Activated T-cell treated with anti-CD3 and anti-CD28 coated beads, Interleukin-2, amount 50 U/mL, for 1 hour (primary cell): Measurements from ENCODE around the gene SLC11A2.
"Not testable (repeated sequence)": the region's sequence is repeated elsewhere in the genome, so short reads cannot be mapped to it uniquely, and the experiment has no call there.

Experiments
- DNase-seq: peaks from one replicate; pipeline ENCODE4 v3.0.0-alpha.2; 2020

The SLC11A2 gene

DNA sequence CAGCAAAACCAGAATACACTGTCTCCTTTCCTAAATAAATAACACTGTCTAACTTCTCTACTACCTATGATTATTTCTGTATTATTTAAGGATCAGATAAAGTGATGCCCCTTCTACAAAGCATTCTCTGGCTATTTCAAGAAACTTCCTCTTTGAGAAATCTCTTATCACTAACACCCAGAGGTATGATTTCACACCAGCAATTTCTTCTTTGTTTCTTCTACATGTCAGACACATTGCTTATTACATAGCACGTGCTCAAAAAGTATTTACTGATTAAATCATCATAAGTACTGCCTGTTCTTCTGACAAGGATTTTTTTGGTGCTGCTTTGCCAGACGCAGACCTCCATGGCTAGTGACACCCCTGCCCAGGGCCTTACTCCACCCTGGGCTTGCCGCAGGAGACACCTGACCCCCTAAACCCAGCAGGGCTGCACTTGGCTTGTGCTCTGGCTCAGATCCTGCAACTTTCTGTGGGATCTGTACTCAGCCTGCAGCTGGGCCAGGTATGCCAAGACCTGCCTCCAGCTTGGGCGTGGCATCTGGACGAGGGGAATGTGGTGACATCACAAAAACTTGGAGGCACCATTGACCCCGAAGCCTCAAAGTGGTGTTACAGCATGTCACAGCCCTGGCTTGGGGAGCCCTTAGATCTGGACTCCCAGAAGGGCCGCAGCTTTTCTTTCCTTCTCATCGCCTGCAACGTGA is 89.2 kb downstream of the SLC11A2 start:
- no peak for DNase-seq

DNA sequence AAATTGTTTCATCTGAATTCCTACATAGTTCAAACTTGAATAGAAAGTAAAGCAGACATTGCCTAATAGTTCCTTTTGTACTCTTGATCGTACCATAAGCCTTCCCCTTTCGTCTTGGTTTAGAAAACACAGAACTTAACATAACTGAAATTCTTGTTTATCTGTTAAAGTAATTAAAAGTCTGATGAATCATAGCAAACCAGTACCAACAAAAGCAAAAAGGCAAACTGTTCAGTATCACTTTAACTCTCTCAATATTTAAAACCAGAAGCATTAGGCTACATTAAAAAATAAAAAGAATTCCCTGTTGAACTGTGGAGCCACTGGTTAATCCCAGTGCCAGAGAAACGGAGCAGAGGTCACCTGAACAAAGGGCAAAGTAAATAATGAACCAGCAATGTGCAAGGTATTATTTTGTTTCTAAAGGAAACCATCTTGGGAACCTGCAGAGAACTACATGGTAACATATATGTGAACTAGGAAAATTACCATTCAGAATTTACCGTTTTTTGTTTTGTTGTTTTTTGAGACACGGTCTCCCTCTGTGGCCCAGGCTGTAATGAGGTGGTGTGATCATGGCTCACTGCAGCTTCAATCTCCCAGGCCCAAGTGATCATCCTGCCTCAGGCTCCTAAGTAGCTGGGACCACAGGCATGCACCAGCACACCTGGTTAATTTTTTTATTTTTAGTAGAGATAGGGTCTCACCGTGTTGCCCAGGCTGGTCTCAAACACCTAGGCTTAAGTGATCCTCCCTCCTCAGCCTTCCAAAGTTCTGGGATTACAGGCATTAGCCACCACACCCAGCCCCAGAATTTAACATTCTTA is 91.0 kb downstream of the SLC11A2 start:
- DNase-seq: no peak

DNA sequence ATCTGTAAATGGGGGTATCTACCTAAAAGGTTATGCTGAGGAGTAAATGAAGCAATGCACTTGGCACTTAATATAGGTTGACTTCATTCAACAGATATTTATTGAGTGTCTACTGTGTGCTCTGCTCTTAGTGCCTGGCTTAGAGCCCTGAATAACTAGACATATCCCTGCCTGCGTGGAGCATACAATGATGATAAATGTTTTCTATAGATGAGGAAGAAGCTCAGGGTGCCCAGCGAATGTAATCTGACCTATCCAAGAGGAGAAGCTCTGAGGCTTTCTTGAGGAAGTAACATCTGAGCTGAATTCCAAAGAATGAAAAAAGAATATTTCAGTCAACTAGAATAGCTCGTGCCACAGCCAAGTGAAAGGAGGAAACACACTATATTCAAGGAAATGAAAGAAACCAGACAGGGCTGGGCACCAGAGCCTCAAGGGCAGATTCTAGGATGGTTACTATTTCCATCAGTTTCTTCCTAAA is 91.8 kb downstream of the SLC11A2 start:
- DNase-seq: no peak

DNA sequence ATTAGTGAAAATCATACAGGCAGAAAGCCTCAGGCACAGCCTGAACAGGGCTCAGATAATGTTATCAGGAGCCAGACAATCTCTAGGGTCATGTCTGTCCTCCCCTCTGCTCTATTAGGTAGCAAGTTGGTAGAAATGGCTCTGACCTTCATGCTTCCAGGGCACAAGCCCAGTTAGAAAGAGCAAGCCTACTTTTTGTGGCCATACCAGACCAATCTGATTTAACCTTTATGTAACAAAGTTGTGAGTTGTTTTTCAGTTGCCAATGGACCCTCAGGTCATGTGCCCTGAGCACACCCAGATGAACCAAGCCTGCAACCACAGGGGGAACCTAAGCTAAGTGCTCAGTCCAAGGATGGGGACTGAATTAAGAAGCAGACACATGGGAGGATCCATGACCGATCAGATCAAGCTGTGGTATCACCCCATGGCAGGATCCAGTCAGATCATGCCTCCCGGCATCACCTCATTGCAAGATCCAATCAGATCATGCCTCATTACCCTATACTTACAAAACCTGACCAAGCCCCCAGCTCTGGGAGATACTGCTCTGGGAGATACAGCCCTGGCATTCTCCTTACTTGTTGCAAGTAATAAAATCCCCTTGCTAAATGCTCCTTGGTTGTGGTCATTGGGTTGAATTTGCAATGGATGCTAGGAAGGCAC is 92.6 kb downstream of the SLC11A2 start:
- DNase-seq: no peak

DNA sequence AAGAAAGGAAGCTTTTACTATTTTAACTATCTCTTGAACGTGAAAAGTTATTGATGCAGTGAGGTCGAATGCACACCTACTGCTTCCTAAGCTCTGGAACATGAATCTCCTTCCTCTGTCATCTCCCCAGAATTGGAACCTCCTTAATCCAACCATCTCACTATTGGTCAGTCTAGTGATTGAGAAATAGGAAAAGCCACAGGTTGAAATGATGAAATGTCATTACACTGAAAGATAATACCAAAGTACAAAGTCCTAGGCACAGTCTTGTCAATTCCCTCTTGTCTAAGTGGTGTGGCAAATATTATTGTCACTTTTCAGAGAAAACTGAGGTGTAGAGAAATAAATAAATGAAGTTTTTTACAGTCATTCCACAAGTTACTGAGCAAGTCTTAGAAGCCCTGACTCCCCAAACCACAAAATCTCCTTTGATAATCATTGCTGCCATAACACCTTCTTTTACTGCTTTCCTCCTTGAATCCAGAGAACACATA is 93.3 kb downstream of the SLC11A2 start:
- DNase-seq: no peak

DNA sequence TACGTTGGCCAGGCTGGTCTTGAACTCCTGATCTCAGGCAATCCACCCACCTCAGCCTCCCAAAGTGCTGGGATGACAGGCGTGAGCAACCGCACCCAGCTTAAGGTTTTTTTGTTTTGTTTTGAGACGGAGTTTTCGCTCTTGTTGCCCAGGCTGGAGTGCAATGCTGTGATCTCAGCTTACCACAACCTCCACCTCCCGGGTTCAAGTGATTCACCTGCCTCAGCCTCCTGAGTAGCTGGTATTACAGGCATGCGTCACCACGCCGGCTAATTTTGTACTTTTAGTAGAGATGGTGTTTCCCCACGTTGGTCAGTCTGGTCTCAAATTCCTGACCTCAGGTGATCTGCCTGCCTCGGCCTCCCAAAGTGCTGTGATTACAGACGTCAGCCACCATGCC is 95.7 kb downstream of the SLC11A2 start:
- DNase-seq: not testable (repeated sequence)

DNA sequence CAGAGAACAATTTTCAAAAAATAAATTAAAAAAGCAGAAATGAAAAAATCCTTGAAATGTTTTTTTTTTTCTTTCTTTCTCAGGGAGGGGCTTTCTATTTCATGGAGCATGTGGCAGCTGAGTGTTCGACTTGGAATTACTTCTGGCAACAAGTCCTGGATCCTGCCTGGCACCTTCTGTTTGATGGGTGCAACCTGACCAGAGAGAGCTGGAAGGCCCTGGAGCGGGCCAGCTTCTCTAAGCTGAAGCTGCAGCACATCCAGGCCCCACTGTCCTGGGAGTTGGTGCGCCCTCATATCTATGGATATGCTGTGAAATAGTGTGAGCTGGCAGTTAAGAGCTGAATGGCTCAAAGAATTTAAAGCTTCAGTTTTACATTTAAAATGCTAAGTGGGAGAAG is 96.4 kb downstream of the SLC11A2 start:
- DNase-seq: no peak
